SK-N-MC (cell line): Measurements from ENCODE around the gene HLF.

Experiments used
- EZH2 ChIP-seq: fragments of 200-600 bp; sonication (generic); IDR thresholded peaks from one replicate; pipeline ENCODE4 v1.6.1; 2017; ENCODE audit warnings: antibody characterized with exemption
- FOXP2 ChIP-seq: optimal IDR thresholded peaks from 2 replicates; pipeline ENCODE3; 2011; ENCODE audit warnings: mild to moderate bottlenecking, moderate library complexity; ENCODE audit not compliant: insufficient read depth; ENCODE audit errors: extremely low read length, control extremely low read depth
- POLR2AphosphoS5 ChIP-seq: IDR thresholded peaks from 2 replicates; pipeline ENCODE4 v1.6.1; 2012; ENCODE audit warnings: mild to moderate bottlenecking, low read depth, low read length, borderline replicate concordance

DNA sequence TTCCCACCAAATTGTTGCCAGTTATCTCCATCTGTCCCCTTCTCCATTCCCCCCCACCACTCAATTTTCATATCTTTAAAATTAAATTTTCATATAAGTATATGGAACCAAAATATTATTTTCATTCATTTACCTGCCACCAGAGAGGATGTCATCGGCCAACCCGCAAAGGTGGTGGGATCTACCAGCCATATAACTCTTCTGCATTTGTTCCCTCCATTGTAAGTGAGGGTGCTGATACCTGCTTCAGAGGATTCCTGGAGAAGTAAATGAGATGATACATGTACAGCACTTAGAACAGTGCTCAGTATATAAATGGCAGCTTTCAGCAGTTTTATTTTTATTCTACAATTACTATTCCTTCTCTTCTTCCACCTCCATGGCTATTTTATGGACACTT lies 15.0 kb downstream of the HLF start:
- TF ChIP-seq EZH2 (no peak), POLR2AphosphoS5 (no peak), FOXP2 (no peak)
